SK-N-SH treated with all-trans-retinoic acid at 6 μM for 48 hours (cell line): ENCODE data around the gene ERCC2.

ENCODE experiments used
- ATAC-seq: fragments of 200-7000 bp; cut with Tn5 transposase; 3 replicates; pipeline ENCODE4 v1.9.1; 2020; ENCODE audit warnings: mild to moderate bottlenecking, moderate library complexity
- ARNTL ChIP-seq: fragments of 450-650 bp; formaldehyde crosslinking; IDR thresholded peaks from 2 replicates; pipeline ENCODE4 v1.5.0; 2020; ENCODE audit warnings: low read depth, mild to moderate bottlenecking, moderate library complexity, borderline replicate concordance
- ESRRG ChIP-seq: fragments of 250-450 bp; sonication (Bioruptor Pico); IDR thresholded peaks from 2 replicates; pipeline ENCODE4 v1.6.1; 2021; ENCODE audit warnings: mild to moderate bottlenecking
- GLIS3 ChIP-seq: fragments of 250-450 bp; sonication (Bioruptor Pico); IDR thresholded peaks from 2 replicates; pipeline ENCODE4 v1.5.0; 2020; ENCODE audit warnings: mild to moderate bottlenecking, moderate library complexity
- ISL1 ChIP-seq: fragments of 250-450 bp; sonication (Bioruptor Pico); IDR thresholded peaks from 2 replicates; pipeline ENCODE4 v2.1.2; 2022; ENCODE audit warnings: mild to moderate bottlenecking, moderate library complexity
- PPARA ChIP-seq: fragments of 250-450 bp; sonication (Bioruptor Pico); IDR thresholded peaks from 2 replicates; pipeline ENCODE4 v1.5.0; 2020; ENCODE audit warnings: mild to moderate bottlenecking, borderline replicate concordance
- RARB ChIP-seq: fragments of 250-450 bp; sonication (Bioruptor Pico); IDR thresholded peaks from 2 replicates; pipeline ENCODE4 v1.8.0; 2021; ENCODE audit warnings: mild to moderate bottlenecking, moderate library complexity
- SNAI2 ChIP-seq: fragments of 250-450 bp; sonication (Bioruptor Pico); IDR thresholded peaks from 2 replicates; pipeline ENCODE4 v1.5.0; 2020; ENCODE audit warnings: mild to moderate bottlenecking, moderate library complexity
- TCF4 ChIP-seq: fragments of 250-450 bp; sonication (Bioruptor Pico); IDR thresholded peaks from 2 replicates; pipeline ENCODE4 v1.8.0; 2021; ENCODE audit warnings: mild to moderate bottlenecking, moderate library complexity, borderline replicate concordance
- TOX ChIP-seq: fragments of 250-450 bp; sonication (Bioruptor Pico); IDR thresholded peaks from 2 replicates; pipeline ENCODE4 v1.8.0; 2021; ENCODE audit warnings: mild to moderate bottlenecking, moderate library complexity, borderline replicate concordance
- ZFP3 ChIP-seq: fragments of 250-450 bp; sonication (Bioruptor Pico); IDR thresholded peaks from 2 replicates; pipeline ENCODE4 v1.5.0; 2020; ENCODE audit warnings: mild to moderate bottlenecking, moderate library complexity
- ZFP30 ChIP-seq: fragments of 450-650 bp; formaldehyde crosslinking; IDR thresholded peaks from 2 replicates; pipeline ENCODE4 v1.5.0; 2022; ENCODE audit warnings: mild to moderate bottlenecking, moderate library complexity
- ZNF565 ChIP-seq: fragments of 450-650 bp; formaldehyde crosslinking; conservative IDR thresholded peaks from 2 replicates; pipeline ENCODE4 v1.5.0; 2020; ENCODE audit warnings: low read depth, mild to moderate bottlenecking, moderate library complexity
- ZNF70 ChIP-seq: fragments of 450-650 bp; formaldehyde crosslinking; IDR thresholded peaks from 2 replicates; pipeline ENCODE4 v1.5.0; 2020; ENCODE audit warnings: mild to moderate bottlenecking, moderate library complexity
- ZNF8 ChIP-seq: fragments of 450-650 bp; formaldehyde crosslinking; IDR thresholded peaks from 2 replicates; pipeline ENCODE4 v1.5.0; 2020; ENCODE audit warnings: mild to moderate bottlenecking, moderate library complexity
- TF ChIP-seq, protein P1 (sequence below): fragments of 250-450 bp; sonication (Bioruptor Pico); IDR thresholded peaks from 2 replicates; pipeline ENCODE4 v1.5.1; 2021; ENCODE audit warnings: mild to moderate bottlenecking, moderate library complexity
- TF ChIP-seq, protein P2 (sequence below): fragments of 250-450 bp; sonication (Bioruptor Pico); IDR thresholded peaks from 2 replicates; pipeline ENCODE4 v1.8.0; 2021; ENCODE audit warnings: low read depth, mild to moderate bottlenecking, moderate library complexity, borderline replicate concordance
- TF ChIP-seq, protein P3 (sequence below): fragments of 250-450 bp; sonication (Bioruptor Pico); IDR thresholded peaks from 2 replicates; pipeline ENCODE4 v1.5.0; 2020; ENCODE audit warnings: mild to moderate bottlenecking, moderate library complexity
- TF ChIP-seq, protein P4 (sequence below): fragments of 250-450 bp; sonication (Bioruptor Pico); IDR thresholded peaks from 2 replicates; pipeline ENCODE4 v1.5.1; 2020; ENCODE audit warnings: low read depth, mild to moderate bottlenecking, moderate library complexity
- TF ChIP-seq, protein P5 (sequence below): fragments of 250-450 bp; sonication (Bioruptor Pico); IDR thresholded peaks from 2 replicates; pipeline ENCODE4 v1.8.0; 2020; ENCODE audit warnings: mild to moderate bottlenecking, moderate library complexity, borderline replicate concordance

Gene ERCC2

DNA sequence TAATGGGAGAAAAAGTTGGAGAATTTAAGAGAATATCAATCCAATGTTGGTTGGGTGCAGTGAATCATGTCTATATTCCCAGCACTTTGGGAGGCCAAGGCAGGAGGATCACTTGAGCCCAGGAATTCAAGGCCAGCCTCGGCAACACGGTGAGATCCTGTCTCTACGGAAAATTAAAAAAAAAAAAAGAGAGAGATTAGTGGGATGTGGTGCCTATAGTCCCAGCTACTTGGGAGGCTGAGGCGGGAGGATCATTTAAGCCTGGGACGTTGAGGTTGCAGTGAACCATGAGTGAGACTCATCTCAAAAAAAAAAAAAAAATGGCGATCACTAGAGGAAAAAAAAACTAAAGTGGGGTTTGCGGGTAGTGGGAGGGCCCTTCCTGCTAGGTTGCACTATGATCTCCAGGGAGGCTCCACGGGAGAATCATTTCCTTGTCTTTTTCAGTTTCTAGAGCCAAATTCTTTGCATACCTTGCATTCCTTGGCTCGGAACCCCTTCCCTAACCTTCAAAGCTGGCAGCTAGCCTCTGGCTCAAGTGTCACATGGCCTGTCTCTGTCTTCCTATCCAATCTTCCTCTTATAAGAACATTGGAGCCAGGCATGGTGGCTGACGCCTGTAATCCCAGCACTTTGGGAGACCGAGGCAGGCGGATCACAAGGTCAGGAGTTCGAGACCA lies 5.8 kb upstream of the ERCC2 start:
- ATAC-seq: peak; percentile 86
- TF ChIP-seq, protein P1, sequence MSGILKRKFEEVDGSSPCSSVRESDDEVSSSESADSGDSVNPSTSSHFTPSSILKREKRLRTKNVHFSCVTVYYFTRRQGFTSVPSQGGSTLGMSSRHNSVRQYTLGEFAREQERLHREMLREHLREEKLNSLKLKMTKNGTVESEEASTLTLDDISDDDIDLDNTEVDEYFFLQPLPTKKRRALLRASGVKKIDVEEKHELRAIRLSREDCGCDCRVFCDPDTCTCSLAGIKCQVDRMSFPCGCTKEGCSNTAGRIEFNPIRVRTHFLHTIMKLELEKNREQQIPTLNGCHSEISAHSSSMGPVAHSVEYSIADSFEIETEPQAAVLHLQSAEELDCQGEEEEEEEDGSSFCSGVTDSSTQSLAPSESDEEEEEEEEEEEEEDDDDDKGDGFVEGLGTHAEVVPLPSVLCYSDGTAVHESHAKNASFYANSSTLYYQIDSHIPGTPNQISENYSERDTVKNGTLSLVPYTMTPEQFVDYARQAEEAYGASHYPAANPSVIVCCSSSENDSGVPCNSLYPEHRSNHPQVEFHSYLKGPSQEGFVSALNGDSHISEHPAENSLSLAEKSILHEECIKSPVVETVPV: no peak
- TF ChIP-seq ESRRG (CRISPR knock-in tag) (no peak), TCF4 (CRISPR knock-in tag) (no peak), ISL1 (0 out of 2 replicates have a peak, but pooled peaks have one; percentile 16), ZNF565 (CRISPR knock-in tag) (no peak), SNAI2 (CRISPR knock-in tag) (0 out of 2 replicates have a peak, but pooled peaks have one; percentile 65), TOX (CRISPR knock-in tag) (no peak)
- TF ChIP-seq, protein P2, sequence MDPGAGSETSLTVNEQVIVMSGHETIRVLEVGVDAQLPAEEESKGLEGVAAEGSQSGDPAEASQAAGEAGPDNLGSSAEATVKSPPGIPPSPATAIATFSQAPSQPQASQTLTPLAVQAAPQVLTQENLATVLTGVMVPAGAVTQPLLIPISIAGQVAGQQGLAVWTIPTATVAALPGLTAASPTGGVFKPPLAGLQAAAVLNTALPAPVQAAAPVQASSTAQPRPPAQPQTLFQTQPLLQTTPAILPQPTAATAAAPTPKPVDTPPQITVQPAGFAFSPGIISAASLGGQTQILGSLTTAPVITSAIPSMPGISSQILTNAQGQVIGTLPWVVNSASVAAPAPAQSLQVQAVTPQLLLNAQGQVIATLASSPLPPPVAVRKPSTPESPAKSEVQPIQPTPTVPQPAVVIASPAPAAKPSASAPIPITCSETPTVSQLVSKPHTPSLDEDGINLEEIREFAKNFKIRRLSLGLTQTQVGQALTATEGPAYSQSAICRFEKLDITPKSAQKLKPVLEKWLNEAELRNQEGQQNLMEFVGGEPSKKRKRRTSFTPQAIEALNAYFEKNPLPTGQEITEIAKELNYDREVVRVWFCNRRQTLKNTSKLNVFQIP (CRISPR knock-in tag): 0 out of 2 replicates have a peak, but pooled peaks have one; percentile 30

DNA sequence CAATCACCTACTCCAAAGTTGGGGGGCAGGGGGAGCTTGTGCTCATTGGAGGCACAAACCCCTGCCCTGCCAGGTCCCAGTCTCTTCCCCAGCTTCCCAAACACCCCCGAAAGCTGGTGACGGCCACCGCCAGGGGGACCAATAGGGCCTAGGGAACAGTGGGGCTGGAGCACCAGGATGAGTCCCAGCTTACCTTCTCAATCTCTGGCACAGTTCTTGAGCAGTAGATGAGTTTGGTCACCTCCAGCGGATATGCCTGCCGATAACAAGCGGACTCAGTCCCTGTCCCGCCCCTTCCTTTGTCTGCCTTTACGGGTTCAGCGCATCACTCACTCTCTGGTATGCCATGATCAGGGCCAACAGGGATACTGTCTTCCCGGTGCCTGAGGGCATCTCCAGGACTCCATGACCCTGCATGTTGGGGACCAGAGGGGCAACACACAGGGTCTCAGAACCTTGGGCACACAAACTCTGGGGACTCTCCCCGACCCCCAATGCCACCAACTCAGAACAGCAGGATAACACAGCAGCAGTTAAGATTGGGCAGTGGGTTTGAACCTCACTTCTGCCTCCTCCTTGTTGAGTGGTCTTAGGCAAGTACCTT lies 1.5 kb downstream of the ERCC2 start:
- ATAC-seq: no peak
- TF ChIP-seq ARNTL (CRISPR knock-in tag) (no peak), PPARA (CRISPR knock-in tag) (no peak)
- TF ChIP-seq, protein P1: no peak
- TF ChIP-seq, all 23 proteins: peak for 0

DNA sequence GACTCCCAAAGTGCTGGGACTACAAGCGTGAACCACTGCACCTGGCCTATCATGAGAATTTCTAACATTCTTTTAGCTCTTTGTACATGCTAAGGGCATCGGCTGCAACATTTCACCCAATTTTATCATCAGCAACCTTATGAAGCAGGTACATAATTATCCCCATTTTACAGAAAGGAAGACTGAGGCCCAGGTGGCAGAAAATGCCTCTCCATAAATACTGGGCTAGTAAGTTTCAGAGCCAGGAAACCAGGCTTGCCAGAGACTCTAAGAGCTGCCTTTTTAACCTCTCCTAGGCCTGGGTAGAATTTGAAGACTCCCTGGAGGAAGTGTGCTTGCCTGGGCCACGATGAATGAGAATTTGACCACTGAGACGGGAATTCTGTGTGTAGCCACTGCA lies 2.2 kb downstream of the ERCC2 start:
- TF ChIP-seq, protein P3, sequence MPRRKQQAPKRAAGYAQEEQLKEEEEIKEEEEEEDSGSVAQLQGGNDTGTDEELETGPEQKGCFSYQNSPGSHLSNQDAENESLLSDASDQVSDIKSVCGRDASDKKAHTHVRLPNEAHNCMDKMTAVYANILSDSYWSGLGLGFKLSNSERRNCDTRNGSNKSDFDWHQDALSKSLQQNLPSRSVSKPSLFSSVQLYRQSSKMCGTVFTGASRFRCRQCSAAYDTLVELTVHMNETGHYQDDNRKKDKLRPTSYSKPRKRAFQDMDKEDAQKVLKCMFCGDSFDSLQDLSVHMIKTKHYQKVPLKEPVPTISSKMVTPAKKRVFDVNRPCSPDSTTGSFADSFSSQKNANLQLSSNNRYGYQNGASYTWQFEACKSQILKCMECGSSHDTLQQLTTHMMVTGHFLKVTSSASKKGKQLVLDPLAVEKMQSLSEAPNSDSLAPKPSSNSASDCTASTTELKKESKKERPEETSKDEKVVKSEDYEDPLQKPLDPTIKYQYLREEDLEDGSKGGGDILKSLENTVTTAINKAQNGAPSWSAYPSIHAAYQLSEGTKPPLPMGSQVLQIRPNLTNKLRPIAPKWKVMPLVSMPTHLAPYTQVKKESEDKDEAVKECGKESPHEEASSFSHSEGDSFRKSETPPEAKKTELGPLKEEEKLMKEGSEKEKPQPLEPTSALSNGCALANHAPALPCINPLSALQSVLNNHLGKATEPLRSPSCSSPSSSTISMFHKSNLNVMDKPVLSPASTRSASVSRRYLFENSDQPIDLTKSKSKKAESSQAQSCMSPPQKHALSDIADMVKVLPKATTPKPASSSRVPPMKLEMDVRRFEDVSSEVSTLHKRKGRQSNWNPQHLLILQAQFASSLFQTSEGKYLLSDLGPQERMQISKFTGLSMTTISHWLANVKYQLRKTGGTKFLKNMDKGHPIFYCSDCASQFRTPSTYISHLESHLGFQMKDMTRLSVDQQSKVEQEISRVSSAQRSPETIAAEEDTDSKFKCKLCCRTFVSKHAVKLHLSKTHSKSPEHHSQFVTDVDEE (CRISPR knock-in tag): no peak
- TF ChIP-seq, protein P4, sequence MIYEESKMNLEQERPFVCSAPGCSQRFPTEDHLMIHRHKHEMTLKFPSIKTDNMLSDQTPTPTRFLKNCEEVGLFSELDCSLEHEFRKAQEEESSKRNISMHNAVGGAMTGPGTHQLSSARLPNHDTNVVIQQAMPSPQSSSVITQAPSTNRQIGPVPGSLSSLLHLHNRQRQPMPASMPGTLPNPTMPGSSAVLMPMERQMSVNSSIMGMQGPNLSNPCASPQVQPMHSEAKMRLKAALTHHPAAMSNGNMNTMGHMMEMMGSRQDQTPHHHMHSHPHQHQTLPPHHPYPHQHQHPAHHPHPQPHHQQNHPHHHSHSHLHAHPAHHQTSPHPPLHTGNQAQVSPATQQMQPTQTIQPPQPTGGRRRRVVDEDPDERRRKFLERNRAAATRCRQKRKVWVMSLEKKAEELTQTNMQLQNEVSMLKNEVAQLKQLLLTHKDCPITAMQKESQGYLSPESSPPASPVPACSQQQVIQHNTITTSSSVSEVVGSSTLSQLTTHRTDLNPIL: no peak
- no peak for TF ChIP-seq ZNF8 (CRISPR knock-in tag)
- no peak for TF ChIP-seq GLIS3
- TF ChIP-seq ARNTL (CRISPR knock-in tag): no peak
- TF ChIP-seq, protein P5, sequence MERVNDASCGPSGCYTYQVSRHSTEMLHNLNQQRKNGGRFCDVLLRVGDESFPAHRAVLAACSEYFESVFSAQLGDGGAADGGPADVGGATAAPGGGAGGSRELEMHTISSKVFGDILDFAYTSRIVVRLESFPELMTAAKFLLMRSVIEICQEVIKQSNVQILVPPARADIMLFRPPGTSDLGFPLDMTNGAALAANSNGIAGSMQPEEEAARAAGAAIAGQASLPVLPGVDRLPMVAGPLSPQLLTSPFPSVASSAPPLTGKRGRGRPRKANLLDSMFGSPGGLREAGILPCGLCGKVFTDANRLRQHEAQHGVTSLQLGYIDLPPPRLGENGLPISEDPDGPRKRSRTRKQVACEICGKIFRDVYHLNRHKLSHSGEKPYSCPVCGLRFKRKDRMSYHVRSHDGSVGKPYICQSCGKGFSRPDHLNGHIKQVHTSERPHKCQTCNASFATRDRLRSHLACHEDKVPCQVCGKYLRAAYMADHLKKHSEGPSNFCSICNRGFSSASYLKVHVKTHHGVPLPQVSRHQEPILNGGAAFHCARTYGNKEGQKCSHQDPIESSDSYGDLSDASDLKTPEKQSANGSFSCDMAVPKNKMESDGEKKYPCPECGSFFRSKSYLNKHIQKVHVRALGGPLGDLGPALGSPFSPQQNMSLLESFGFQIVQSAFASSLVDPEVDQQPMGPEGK (CRISPR knock-in tag): no peak
- no peak for TF ChIP-seq ZNF565 (CRISPR knock-in tag)
- no peak for TF ChIP-seq ISL1
- no peak for TF ChIP-seq ZFP30
- TF ChIP-seq ZFP3 (CRISPR knock-in tag): no peak
- no peak for TF ChIP-seq ZNF70 (CRISPR knock-in tag)
- TF ChIP-seq TCF4 (CRISPR knock-in tag): no peak
- TF ChIP-seq RARB (CRISPR knock-in tag): no peak
- no peak for TF ChIP-seq PPARA (CRISPR knock-in tag)
- TF ChIP-seq, protein P1: no peak
- ATAC-seq: no peak
